Activated CD4-positive, alpha-beta T cell treated with anti-CD3 and anti-CD28 coated beads, Interleukin-2, amount 50 U/mL, for 16 hours (primary cell): Measurements from ENCODE around the gene ANKRD34B.
"Not testable (repeated sequence)": the region's sequence is repeated elsewhere in the genome, so short reads cannot be mapped to it uniquely, and the experiment has no call there.

Experiments used
- DNase-seq: peaks from one replicate; pipeline ENCODE4 v3.0.0-alpha.2; 2020

The ANKRD34B gene

DNA sequence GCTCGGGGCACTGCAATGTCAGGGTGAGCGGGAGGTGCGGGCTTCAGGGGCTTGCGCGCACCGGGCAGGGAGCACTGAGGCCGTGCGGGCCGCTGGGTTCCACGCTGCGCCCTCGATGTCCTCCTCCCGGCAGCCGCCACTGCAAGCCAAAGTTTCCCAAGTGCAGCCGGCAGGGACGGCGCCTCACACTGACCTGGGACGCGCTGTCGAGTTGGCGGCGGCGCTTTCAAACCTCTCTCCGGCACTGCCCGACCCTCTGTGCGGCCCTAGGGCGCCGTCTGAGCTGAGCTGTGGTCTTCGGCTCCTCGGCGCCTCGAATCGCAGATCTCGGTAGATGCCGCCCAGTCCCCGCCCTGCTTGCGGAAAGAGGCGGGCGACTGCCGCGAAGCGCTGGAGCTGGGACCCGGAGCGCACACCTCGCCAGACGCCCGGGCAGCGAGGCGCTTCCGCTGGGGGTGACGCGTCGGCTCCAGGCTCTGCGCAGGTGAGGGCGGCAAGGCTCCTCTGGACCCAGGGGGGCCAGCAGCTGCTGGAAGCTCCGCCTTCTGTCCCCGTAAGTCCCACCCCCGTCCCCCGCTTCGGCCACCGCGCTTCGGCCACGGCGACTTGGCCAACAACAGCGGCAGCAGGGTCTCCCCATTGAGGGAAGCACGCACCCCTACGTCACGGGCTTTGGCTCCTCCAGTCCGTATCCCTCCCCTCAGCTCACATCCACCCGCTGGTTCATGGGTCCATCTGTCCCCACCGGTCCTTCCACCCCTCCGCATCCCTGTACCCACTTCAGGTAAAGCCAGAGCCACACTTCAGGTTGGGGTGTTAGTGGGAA lies at the start of gene ANKRD34B:
Gene ANKRD34B, minus strand, starts transcription at position 320 of the 826 bp plus-strand sequence. CDS start 10,261 bp downstream, outside the sequence.
- peak; percentile 45 for DNase-seq

DNA sequence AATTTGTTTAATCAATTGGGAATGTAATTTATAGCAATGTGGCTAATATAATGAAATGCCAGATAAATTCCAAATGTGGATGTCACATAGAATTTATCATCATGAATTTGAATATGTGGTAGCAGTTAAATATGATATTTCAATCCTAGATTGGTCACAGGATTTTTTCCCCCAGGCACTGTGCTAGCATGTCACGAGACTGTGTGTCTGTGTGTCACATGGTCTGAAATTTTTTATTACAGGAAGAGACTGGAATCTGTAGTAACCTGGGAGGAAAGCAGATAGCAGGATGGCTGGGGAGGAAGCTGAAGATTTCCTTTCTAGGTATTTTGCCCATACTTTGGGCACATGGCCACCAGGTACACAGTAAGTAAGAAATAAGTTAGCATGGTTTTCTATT lies 49.0 kb upstream of the ANKRD34B start:
- no peak for DNase-seq

DNA sequence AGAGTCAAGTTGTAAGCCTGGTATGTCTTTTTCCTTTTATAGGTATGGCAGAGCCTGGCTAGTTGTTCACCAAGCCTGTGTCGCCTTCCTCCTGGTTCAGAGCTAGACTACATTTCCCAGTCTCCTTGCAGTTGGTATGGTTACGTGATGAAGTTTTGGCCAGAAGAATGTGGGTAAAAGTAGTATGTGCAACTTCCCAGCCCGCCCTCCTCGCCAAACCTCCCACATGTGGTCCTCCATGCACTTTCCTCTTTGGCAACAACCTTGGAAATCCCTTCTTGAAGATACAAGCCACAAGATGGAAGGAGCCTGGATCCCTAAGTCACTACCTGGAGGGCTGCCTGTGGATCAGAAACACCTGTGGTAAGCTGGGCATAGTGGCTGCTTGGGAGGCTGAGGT lies 48.4 kb upstream of the ANKRD34B start:
- no peak for DNase-seq

DNA sequence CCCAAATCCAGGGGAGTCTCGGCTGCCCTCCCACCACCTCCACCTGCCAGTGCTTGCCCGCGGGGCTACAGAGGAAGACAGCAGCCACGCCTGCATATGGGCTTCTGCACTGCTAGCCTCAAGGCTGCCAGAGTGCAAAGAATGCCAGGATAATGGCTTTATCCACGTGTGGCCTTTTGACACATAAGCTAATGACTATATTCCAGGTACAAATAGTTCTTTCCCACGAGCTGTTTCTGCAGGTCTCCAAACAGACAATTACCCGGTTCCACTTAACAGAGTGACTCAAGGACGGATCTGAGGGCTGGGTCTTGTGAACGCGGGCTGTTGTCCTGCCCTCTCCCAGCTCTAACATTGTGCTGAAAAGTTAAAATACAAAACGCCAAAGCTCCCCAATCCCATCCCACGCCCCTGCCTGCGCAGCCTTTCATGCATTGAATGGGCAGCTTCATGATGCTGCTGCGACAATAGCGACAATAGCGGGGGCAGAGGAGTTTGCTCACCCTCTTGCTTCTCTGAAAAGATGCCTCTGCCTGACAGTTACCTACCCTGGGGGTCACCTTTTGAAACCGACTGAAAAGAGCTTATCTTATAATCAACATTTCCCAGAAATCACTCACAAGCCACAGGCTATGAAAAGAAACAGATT lies 45.3 kb upstream of the ANKRD34B start:
- DNase-seq: no peak

DNA sequence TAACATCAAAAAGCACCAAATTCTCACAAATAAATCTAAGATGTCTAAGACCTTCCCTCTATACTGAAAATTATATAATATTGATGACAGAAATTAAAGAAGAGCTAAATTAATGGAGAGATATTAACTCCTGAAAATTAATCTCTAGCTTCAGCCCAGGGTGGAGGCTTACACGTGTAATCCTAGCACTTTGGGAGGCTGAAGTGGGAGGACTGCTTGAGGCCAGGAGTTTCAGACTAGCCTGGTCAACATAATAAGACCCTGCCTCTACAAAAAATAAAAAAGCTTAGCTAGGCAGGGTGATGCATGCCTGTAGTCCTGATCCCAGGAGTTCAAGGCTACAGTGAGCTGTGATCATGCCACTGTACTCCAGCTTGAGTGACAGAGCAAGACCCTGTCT lies 39.6 kb upstream of the ANKRD34B start:
- DNase-seq: no peak

DNA sequence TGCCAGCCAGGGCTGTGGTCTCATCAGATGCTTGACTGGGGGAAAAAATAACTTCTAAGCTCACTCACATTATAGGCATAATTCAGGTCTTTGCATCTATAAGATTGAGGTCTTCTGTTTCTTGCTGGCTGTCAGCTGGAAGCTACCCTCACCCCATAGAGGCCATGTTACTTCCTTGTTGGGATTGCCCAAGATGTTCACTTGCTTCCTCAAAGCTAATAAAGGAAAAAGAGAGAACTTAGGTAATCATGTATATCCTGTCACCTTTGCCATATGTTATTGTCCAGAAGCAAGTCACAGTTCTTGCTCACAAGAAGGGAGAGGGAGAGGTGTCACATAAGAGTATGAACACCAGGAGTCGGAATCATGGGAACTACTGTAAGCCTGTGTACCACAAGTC lies 38.7 kb upstream of the ANKRD34B start:
- DNase-seq: no peak

DNA sequence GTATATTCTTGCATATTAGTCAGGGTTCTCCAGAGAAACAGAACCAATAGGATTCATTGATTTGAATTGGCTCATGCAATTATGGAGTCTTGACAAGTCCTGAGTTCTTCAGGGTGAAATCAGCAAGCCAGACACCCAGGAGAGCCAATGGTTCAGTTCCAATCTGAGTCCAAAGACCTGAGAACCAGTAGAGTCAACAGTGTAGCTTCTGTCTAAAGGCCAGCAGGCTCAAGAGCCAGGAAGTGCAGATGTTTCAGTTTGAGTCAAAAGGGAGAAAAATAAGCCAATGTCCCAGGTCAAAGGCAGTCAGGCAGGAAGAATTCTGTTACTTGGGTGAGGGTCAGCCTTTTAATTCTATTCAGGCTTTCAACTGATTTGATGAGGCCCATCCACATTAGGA lies 37.8 kb upstream of the ANKRD34B start:
- no peak for DNase-seq

DNA sequence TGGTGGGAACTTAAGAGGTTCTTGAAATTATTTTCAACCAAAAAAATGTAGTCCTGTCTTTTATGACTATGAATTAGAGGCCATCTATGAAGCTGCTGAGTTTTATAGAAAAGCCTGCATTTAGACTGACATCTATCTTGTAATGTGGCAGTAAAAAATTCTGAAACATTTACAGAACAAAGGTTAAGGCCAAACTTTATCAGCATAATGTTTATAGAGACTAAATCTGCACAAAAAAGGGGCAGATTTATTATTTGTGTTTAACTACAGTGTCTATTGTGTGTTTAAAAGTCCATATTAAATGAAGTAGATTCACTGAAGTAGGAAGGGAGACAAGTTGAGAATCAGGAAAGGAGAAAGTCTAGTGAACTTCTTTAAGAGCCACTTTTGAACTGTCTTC lies 37.3 kb upstream of the ANKRD34B start:
- DNase-seq: no peak

DNA sequence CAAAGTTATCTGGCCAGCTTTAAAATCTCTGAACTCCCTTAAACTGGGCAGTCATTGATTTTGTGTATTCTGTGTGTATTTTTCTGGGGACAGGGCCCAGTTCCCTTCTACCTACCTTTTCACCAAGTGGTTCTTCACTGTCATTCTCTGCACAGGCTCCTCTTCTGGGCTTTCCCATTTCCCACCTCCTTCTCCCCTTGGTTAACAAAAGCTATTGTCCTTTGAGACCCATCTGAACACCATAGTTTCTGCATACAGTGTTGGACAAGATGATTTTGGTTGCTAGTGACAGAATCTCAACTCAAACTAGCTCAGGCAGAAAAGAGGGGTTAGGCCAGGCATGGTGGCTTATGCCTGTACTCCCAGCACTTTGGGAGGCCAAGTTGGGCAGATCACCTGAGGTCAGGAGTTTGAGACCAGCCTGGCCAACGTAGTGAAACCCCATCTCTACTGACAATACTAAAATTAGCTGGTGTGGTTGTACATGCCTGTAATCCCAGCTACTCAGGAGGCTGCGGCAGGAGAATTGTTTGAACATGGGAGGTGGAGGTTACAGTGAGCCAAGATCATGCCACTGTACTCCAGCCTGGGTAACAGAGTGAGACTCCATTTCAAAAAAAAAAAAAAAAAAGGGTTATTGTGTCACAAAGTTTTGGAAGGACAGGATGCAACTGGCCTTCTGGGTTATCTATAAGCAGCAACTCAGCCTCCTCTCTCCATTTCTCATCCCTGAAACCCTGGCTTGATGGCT lies 31.0 kb upstream of the ANKRD34B start:
- DNase-seq: no peak

DNA sequence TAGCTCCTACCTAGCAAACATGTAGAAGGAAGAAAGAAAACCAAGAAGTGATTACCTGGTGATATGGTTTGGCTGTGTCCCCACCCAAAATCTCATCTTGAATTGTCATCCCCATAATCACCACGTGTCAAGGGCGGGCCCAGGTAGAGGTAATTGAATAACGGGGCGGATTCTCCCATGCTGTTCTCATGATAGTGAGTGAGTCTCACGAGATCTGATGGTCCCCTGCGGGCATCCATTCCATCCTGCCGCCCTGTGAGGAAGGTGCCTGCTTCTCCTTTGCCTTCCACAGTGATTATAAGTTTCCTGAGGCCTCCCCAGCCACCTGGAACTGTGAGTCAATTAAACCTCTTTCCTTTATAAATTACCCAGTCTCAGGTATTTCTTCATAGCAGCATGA lies 27.4 kb upstream of the ANKRD34B start:
- no peak for DNase-seq

DNA sequence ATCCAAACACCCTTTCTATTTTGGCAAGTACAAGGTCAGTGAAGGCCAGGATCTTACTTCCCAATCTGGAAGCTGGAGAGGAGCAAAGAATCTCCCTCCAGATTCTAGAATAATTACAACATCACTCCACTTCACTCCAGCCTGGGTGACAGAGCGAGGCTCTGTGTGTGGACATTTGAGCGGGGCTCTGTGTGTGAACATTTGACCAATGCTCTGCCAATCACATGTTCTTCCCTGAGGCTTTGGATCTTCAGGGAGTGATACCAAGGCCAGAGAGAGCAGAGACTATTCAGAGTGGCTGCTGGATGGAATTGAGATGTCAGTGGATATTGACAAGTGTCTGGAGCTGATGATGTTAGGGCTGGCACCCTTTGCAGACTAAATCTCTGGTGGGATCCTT lies 24.7 kb upstream of the ANKRD34B start:
- no peak for DNase-seq

DNA sequence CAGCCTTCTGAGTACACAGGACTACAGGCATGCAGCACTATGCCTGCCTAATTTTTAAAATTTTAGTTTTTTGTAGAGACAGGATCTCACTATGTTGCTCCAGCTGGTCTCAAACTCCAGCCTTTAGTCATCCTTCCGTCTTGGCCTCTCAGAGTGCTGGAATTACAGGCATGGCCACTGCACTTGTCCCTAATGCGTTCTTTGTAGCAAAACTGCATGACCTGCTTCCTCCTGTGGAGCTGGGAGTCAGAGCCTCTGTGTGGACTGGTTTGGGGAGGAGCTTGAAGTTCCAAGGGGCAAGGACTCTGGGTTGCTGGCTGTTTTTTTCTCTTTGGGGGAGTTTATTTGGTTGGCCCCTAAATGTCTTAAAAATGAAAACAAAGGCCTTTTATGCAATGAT lies 22.7 kb upstream of the ANKRD34B start:
- DNase-seq: no peak

DNA sequence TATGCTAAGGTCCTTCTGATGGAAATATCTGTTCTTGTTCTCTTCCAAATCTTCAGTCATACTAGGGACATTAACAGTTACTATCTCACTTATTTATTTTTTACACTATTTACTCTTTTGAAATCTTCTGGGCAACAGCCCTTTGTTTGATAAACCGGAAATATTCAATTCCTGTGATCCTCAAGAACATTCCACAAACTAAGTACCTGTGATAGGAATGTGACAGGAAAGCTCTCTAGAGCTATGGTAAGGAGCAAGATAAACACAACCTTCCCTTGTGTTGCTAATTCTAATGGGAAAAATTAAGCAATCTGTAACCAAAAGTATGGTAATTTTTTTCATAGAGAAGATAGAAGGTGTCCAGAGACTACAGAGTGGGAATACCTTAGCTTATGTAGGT lies 22.0 kb upstream of the ANKRD34B start:
- DNase-seq: no peak

DNA sequence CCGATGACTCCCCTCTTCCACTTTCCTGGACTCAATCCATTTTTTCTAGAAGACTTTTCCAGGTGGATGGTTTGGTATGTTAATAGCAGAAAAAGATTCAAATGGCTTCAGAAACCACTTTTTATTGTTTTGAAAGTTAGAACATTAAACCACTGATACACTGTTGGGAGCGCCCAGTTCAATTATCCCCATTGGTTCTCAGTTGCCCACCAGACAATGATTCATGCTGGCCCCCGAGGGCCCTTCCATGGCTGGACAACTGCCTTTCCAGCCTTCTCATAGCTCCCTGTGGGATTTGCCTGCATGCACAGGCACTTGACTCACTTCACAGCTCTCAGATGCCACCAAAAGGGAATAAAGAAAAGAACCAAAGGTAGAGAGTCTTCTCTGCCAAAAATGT lies 21.3 kb upstream of the ANKRD34B start:
- DNase-seq: no peak

DNA sequence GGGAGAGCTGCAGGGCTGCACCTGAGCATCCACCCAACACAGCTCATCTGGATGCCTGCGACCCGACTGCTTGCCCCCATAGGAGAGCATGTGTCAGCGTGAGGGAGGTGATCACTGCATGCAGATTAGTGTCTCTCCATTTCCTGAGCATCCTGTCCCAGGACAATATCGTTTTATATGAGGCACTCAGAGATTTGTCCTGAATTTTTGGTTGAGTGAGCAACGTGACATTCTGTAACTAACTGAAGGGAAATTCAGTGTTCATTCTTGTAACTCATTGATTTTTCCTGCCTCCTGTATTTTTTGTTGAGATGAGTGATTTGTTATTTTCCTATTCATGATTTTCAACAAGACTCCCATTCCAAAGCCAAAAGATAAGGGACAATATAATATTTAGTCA lies 20.7 kb upstream of the ANKRD34B start:
- no peak for DNase-seq

DNA sequence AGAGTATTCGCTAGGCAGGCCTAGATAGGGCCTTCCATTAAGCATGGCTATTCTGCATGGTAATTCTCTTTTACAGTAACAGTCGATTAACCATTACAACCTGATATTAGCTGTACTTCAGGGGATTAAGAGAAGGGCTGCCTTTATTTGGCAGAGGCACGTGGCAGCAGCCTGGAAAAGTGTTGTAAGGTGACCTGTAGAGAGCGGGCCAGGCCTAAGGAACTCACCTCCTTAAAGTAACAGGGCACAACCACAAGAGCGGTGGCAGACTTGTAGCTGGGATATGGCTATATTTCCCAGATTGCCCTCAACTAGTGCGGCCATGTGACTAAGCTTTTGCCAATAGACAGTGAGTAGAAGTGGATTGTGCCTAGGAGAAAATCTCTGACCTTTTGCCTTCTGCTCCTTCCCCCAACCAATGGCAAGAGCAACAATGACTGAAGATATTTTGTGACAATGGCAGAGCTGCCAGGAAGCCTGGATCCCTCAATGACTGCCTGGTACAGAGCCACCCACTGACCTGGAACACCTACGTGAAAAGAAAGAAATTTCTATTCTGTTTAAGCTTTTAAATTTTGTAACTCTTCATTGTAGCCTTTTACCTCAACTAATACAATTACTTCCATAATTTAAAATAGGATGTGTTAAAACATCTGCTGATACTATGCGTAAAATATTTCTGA lies 18.9 kb upstream of the ANKRD34B start:
- no peak for DNase-seq

DNA sequence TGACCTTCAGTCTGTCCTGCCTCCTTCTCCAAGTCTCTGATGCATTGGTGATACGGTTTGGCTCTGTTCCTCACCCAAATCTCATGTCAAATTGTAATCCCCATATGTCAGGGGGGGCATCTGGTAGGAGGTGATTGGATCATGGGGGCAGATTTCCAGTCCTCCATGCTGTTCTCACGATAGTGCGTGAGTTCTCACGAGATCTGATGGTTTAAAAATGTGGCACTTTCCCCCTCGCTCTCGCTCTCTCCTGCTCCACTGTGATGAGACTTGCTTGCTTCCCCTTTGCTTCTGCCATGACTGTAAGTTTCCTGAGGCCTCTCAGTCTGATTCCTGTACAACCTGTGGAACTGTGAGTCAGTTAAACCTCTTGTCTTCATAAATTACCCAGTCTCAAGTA lies 14.7 kb upstream of the ANKRD34B start:
- no peak for DNase-seq

DNA sequence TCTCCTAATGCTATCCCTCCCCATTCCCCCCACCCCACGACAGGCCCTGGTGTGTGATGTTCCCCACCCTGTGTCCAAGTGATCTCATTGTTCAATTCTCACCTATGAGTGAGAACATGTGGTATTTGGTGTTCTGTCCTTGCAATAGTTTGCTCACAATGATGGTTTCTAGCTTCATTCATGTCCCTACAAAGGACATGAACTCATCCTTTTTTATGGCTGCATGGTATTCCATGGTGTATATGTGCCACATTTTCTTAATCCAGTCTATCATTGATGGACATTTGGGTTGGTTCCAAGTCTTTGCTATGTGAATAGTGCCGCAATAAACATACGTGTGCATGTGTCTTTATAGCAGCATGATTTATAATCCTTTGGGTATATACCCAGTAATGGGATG lies 10.2 kb upstream of the ANKRD34B start:
- not testable (repeated sequence) for DNase-seq

DNA sequence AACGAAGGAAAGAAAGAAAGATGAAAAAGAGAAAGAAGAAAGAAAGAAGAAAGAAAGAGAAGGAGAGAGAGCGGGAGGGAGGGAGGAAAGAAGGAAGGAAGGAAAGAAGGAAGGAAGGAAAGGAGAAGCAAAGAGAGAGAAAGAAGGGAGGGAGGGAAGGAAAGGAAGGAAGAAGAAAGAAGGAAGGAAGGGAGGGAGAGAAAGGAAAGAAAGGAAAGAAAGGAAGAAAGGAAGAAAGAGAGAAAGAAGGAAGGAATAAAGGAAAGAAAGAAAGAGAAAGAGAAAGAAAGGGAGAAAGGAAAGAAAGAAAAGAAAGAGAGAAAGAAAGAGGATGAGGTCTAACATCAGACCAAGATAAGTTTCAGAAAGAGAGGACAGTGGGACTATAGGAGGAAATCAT lies 9.0 kb upstream of the ANKRD34B start:
- no peak for DNase-seq

DNA sequence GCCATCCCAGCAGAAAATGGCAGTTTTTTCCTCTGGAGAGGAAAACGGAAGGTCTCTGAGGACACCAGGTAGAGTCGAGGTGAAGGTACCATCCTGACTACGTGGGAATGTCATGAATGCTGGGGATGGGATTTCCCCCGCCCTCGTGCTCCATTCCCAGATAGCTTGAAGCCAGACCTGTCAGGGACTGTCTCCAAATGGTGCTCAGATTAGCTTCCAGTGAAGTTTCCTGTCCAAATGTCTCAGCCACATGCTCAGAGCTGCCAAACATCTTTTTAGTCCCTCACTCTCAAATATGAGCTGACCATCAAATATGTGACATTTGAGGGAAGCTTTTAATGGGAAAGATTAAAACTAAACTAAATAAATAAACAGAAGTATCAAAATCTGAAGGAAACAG lies 7.6 kb upstream of the ANKRD34B start:
- DNase-seq: no peak

DNA sequence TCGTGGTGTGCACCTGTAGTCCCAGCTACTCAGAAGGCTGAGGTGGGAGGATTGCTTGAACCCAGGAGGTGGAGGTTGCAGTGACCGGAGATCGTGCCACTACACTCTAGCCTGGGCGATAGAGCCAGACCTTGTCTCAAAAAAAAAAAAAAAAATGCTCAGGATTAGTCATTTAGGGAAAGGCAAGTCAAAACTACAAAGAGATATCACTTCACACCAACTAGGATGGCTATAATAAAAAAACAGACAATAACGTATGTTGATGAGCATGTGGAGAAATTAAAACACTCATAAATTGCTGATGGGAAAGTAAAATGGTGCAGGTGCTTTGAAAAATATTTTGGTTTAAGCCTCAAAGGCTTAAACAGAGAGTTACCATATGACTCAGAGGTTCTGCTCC lies 6.3 kb upstream of the ANKRD34B start:
- peak; percentile 35 for DNase-seq

DNA sequence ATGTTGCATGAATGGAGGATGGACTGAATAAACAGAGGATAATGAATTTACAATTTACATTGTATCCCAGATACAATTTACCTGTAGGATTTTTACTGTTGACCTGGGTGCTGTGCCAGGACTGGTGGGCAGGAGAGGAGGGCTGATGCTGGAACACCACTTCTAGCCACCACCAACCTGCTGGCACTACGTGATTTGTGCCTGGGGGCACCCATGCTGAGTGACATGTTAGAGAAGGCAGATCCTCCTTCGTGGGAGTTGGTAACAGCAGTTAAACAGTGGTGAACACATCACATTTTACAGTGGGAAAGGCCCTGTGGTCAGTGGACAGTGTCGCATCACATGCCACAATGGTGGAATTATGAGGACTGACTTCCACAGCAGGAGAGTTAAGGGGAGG lies 3.0 kb upstream of the ANKRD34B start:
- DNase-seq: no peak
